Urinary bladder (tissue), 4 donors: ENCODE data around the gene SYT15. TPM values are rescaled to one million over a fixed set of nuclear protein-coding genes. Genes with fewer than 3 reads are reported as not detected.
A peak's percentile ranks its signal among the peaks of the same experiment; 100 is the strongest.

Source experiments
- DNase-seq: peaks from one replicate; pipeline ENCODE4 v3.0.0-alpha.2; 2015; ENCODE audit errors: extremely low spot score
- H3K27ac ChIP-seq: one replicate; pipeline ENCODE4 v1.5.1; 2013; ENCODE audit warnings: low read depth, mild to moderate bottlenecking, moderate library complexity
- H3K36me3 ChIP-seq: one replicate; pipeline ENCODE4 v1.6.1; 2013; ENCODE audit warnings: mild to moderate bottlenecking, moderate library complexity; ENCODE audit not compliant: insufficient read depth
- H3K4me1 ChIP-seq: one replicate; pipeline ENCODE4 v1.6.1; 2013; ENCODE audit warnings: mild to moderate bottlenecking, moderate library complexity; ENCODE audit not compliant: insufficient read depth
- H3K4me3 ChIP-seq: one replicate; pipeline ENCODE4 v1.5.1; 2013; ENCODE audit warnings: low read depth, low read length
- WGBS: extraction: QIAGEN DNeasy Blood & Tissue Kit; methylation state at CpG from one replicate; pipeline ENCODE4 v1.1.7; 2013; 5-methylcytosine and 5-hydroxymethylcytosine counted together
- polyA plus RNA-seq: library from polyadenylated mRNA; stranded (reverse); fragments of 200-250 nt; gene quantifications from one replicate; pipeline ENCODE4 v1.2.3, GENCODE V29; 2013
- total RNA-seq: library from RNA; depleted of rRNA; stranded (reverse); fragments of >200 nt; gene quantifications from one replicate; pipeline ENCODE4 v1.2.3, GENCODE V29; 2014
- donor health status: healthy with polysubstance abuse.
- donor health status: healthy.

The SYT15 gene
- total and polyA plus RNA-seq, 2 donors: 2.5 to 5.1 TPM

DNA sequence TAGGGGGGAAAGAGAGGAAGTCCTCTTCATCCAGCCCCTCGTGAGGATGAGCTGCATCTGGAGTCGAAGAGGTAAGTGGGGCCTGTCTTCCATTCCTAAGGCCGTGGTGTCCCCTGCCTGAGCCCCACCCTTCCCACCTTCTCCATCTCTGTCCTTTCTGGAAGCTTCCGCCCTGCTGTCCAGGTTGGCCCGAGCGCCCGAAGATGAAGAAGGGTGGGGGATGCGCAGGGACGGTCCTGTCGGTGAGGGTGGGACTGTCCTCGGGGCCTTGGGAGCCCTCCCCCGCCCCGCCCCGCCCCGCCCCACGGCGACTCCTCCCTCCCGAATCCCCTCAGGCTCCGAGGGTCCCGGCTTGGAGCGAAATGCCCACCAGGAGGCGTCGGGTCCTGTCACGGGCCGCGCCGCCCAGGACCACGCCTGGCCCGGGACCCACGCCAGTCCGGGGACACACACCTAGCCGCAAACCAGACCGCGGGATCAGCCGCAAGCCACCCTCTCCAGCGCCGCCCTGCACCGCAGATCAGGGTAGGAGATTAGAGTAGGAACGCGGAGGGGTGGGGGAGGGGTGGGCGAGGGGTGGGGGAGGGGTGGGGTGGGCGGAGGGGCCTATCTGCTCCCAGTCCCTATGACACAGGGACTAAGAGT is 37.8 kb upstream of the SYT15 start:
- WGBS: 11% methylated on average over 42 of the region's 42 CpGs
- Histone ChIP-seq H3K27ac (no peak overlapping the region), H3K4me1 (no peaks in the 10 kb centered on the region), H3K36me3 (no peaks in the 10 kb centered on the region), H3K4me3 (peak overlapping the region; percentile 4)
- no peak for DNase-seq

DNA sequence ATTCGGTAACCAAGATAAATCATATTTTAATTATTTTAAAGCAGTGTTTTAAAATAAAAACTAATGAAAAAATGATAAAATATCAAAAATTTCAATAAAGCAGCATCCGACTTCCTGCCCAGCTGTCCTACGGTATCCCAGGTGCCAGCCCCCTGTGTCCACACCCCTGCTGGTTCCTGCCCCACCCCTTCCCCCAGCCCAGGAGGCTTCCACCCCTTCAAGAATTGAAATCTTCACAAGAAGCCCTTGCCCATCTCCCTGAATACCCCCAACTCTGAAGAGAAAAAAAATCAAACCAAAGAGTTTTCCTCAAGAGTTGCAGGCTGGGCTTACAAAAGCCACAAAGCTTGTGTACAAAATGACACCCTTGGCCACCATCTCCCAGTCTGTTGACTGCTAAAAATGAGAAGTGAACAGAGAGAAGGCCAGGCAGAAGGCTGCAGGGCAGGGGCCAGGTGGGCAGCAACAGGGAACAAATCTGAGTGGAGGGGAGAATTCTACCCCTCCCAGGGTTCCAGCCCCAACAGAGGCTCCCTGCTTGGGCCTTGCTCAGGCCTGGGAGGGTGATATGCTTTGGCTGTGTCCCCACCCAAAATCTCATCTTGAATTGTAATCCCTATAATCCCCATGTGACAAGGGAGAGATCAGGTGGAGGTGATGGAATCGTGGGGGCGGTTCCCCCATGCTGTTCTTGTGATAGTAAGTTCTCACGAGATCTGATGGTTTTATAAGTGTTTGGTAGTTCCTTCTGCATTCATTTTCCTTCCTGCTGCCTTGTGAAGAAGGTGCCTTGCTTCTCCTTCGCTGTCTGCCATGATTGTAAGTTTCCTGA is 37.0 kb upstream of the SYT15 start:
- H3K4me1 ChIP-seq: no peaks in the 10 kb centered on the region
- DNase-seq: no peak
- 83% methylated on average over 7 of the region's 7 CpGs for WGBS
- H3K36me3 ChIP-seq: no peaks in the 10 kb centered on the region
- no peak overlapping the region for H3K4me3 ChIP-seq
- H3K27ac ChIP-seq: no peak overlapping the region

DNA sequence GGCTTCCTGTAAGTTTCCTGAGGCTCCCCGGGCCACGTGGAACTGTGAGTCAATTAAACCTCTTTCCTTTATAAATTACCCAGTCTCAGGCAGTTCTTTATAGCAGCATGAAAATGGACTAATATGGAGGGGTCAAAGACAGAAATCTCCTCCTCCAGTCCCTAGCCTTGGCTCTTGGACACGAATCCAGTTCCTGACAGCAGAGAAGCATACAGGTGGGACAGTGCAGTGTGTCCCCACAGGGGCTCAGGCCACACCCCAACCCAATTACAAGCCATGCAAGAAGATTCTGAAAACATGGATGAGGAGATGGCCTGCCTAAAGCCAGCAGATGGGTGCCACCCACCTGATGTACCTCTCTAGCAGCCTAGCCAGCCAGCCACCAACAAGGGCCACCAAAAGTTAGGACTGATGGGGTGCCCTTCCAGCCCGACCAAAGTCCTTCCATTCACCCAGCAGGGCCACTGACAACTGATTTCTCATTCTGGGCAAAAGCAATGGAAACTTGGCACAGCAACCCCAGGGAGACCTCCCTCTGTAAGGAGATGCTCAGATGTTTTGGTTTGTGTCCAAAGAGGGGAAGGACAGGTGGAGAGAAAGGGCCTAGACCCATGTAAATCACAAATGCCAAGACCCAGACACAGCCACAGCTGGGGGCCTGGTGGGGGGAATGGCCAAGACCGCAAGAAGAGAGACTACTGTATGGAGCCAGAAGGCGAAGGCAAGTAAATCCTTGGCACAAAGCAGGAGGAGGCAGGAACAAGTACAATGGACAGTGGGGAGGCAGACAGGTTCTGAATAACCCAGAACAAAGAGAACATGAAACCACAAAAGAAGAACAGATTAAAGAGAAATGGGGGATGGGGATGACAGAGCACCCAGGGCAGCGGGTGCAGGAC is 36.1 kb upstream of the SYT15 start:
- H3K4me3 ChIP-seq: no peak overlapping the region
- WGBS: 83% methylated on average over 7 of the region's 7 CpGs
- H3K36me3 ChIP-seq: no peaks in the 10 kb centered on the region
- no peak for DNase-seq
- no peaks in the 10 kb centered on the region for H3K4me1 ChIP-seq
- no peak overlapping the region for H3K27ac ChIP-seq

DNA sequence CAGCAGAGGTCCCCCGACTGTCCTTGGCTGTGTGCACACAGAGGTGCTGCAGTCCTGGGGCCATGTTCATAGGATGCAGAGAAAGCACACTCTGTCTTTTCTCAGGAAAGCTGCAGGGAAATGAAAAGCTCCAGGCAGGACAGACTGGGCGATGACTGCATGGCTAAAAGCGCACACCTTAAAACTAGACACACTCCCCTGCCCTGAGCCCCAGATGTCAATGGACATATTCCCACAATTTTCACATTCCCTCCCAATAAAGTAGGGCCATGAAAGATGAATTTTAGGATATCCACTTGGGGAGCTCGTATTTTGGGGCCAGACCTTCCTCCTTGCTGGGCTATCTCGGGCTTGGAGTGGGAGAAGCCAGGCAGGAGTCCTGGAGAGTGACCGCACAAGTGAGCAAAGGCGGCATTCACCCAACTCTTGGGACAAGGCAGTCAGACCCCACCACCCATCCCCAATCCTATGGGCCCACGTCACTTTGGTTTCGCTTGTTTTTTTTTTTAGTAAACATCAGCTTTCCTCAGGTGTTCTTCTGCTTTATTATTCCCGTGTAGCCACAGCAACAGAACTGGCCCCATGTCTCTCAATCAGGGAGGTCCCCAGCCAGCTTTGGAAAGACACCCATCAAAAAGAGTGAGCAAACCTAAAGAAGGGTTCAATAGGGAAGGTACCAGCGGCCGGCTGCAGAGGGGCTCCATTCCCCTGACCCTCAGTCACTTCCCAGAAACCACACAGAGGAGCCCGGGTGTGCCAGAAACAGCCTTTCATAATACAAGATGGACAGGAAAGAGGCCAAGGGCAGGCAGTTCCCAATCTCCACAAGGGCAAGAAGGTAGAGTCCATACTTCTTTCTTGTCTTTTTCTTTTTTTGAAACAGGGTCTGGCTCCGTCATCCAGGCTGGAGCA is 35.2 kb upstream of the SYT15 start:
- 93% methylated on average over 14 of the region's 14 CpGs for WGBS

DNA sequence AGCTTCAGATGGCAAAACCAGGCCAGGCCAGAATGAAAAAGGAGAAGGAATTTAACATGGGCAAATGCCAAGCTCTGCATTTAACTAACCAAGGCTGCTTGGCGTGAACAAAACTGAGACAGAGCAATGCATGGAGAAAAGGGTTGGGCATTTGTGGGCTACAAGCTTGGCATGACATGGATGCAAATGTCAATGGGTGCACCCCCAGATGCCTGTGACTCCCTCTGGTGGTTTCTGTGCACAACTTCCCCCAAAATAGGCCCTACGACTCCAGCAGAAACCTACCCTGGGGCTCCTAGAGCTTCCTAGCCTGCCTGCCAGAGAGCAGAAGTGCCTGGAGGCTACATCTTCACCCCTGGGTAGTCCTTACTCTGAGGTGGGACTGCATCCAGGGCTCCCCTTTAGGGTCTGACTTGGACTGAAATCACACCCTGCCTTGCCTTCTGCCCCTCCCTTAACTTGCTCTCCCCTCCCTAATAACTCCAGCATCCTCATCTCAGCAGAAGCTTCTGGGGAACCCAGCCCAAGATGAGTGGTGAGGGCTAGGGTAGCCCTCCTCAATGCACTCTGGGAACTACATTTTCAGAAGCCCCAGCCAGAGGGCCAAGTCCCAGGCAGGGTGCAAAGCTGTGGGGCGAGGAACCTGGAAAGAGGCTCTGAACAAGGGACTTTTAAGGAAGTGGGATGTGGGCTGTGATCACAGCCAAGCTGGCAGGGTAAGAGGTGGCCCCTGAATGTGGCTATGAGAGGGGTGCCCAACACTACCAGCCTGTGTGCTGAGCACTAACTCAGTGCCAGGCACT is 33.7 kb upstream of the SYT15 start:
- H3K36me3 ChIP-seq: no peaks in the 10 kb centered on the region
- no peak for DNase-seq
- no peak overlapping the region for H3K27ac ChIP-seq
- 64% methylated on average over 3 of the region's 3 CpGs for WGBS
- no peak overlapping the region for H3K4me3 ChIP-seq
- H3K4me1 ChIP-seq: no peaks in the 10 kb centered on the region

More for the DNA sequence above, 35.2 kb upstream of the SYT15 start:
- Histone ChIP-seq H3K27ac (no peak overlapping the region), H3K4me1 (no peaks in the 10 kb centered on the region), H3K4me3 (no peak overlapping the region), H3K36me3 (no peaks in the 10 kb centered on the region)
- DNase-seq: no peak

DNA sequence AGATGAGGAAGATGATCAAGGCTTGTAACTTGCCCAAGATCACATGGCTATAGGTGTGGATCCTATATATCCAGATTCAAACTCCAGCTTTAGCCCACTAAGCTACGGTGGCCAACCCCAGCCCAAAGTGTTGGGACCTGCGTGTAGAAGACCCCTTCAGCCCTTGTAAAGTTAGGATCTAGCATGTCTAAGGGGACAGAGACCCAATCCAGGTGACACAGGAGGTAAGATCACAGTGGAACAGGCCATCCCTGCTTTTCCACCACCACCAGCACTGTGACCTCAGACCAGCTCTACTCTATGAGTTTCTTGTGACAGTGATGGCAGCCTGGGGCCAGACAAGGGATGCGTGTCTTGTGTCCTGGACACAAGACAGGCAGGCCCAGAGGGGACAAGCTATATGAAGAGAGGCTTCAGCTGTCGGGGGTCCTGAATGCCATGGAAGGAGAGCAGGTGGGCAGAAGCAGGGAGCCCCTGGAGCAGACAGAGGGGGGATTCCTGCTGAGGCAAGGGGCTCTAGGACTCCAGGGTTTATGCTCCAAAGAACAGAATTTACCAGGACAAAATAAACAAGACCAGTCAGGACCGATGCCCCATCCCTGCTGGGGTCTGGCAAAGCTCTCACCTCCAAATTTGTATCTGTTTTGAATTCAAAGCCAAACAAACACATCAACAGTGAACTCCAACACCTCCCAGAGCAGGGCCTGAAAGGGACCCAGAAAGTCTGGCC is 32.9 kb upstream of the SYT15 start:
- no peak overlapping the region for H3K4me3 ChIP-seq
- H3K4me1 ChIP-seq: no peaks in the 10 kb centered on the region
- H3K27ac ChIP-seq: no peak overlapping the region
- no peaks in the 10 kb centered on the region for H3K36me3 ChIP-seq
- DNase-seq: no peak
- WGBS: 84% methylated on average over 5 of the region's 5 CpGs

DNA sequence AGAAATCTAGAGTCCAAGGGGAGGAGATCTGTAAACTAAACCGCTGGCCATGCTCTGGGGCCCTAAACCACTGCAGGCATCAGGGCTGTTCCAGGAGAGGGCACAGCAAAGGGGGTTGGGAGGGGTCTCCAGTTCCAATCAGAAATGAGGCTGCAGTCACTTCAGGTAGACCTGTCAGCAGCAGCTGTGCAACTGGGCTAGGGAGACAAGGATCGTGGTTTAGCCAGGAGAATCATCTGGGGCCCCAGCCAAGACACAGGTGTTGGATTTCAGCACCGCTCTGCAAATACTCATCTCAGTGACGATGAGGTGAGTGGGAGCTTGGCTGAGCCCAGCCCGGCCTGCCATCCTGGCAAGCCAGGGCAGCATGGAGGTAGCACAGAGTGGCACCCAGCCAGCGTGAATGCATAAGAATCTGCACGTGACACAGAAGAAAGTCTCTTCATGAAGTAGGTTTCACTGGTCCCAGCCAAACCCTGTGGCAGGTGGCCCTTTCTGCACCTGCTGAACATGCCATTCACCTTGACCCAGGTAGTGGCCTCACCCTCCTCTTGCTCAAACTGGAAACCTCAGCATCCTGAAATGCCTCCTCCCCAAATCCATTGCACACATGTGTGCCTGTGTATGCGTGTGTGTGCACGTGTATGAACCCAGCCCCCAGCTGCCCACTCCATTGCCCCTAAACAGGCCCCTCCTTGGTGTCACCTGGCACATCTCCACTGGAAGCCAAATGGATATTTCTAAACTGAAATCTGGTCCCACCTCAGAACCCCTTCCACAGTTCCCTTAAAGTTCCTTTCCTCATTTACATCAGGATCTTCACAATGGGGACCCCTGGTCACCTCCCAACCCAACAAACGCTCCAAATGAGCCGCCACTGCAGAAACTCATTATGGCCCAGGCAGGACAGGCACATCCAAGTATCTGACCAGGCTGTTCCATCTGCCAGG is 32.1 kb upstream of the SYT15 start:
- no peak overlapping the region for H3K27ac ChIP-seq
- H3K36me3 ChIP-seq: no peaks in the 10 kb centered on the region
- no peak overlapping the region for H3K4me3 ChIP-seq
- no peaks in the 10 kb centered on the region for H3K4me1 ChIP-seq
- DNase-seq: no peak
- WGBS: 83% methylated on average over 11 of the region's 11 CpGs

DNA sequence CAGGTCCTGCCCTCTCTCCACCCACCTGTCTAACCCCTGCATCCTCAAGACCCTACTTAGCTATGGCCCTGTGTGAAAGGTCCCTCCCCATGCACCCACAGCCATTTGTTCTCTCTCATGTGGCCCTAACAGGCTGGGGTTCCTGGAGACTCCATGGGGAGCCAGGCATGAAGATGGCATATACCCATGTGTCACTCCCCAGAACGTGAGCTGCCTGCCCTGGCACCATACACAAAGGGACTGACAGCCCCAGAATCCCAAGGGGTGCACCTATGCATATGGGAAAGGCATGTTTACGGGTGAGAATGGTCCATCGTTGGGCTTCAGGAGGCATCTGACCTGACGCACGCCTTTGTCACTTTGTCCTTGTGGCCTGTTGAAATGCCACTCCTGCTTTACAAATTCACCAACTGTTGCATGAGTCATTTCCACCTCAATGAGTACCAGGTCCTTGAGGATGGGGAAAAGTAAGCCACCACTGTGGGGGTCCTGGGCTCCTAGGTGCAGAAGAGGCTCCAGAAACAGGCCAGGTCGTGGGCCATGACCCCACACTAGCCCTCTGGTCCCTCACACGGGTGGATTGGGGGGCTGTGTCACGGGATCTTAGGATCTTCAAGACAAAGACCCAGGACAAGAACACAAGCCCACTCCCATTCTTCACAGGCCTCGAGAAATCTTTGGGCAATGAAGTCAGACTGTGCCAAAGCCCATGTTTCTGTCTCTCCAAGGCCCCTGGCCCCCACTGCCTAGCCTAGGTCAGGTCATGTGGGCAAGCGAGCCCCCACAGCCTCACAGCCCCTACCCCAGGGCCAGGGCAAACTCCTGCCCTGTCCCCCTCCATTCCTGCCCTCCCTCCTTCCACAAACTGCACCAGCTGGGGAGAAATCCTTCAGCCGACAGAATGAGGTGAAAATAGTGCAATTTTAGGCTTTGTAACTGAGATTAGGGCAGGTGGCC is 31.1 kb upstream of the SYT15 start:
- H3K27ac ChIP-seq: no peak overlapping the region
- H3K36me3 ChIP-seq: no peaks in the 10 kb centered on the region
- no peaks in the 10 kb centered on the region for H3K4me1 ChIP-seq
- 78% methylated on average over 11 of the region's 11 CpGs for WGBS
- H3K4me3 ChIP-seq: no peak overlapping the region
- no peak for DNase-seq

DNA sequence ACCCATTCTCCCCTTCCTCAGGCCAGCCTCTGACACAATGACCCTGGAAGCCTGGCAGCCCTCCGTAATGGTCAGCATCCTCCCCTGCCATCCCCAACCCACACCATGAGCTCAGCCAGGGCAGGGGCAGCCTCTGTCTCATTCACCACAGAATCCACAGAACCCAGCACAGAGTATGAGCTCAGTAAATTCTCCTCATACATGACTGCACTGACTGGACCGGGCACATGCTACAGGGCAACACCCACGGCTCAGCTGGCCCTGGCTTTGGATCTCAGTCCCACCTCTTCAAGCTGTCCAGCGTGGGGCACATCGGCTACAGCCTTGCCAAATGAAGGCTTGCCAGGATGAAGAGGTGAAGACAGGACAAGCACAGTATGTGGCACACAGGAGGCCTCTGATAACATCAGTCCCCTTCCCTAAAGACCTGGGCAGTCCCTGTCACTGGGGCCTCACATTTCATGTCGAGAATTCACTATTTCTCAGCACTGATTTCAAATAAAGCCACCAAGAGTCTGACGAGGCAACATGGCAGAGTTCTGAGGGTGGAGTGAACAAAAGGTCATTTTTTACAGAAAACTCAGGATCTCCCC is 30.3 kb upstream of the SYT15 start:
- WGBS: 81% methylated on average over 7 of the region's 7 CpGs
- Histone ChIP-seq H3K36me3 (no peaks in the 10 kb centered on the region), H3K27ac (no peak overlapping the region), H3K4me3 (no peak overlapping the region), H3K4me1 (no peaks in the 10 kb centered on the region)
- DNase-seq: no peak
